ENCODE measurements around the gene SRGAP1.
"Not testable (repeated sequence)": the region's sequence is repeated elsewhere in the genome, so short reads cannot be mapped to it uniquely, and the experiment has no call there.

Gene SRGAP1

GRCh38 chr12:63863658-63864453 is 19.4 kb downstream of the SRGAP1 start:
- no peak overlapping the region for H3K4me3 ChIP-seq (ENCODE audit: low read depth, low read length)
- DNase-seq (ENCODE audit: low read depth): no peak

GRCh38 chr12:63864454-63864706 is 19.9 kb downstream of the SRGAP1 start:
- DNase-seq (ENCODE audit: low read depth): no peak
- no peak overlapping the region for H3K4me3 ChIP-seq (ENCODE audit: low read depth, low read length)

GRCh38 chr12:63865448-63865847 is 20.9 kb downstream of the SRGAP1 start:
- DNase-seq (ENCODE audit: low read depth): no peak
- H3K4me3 ChIP-seq (ENCODE audit: low read depth, low read length): no peak overlapping the region

- no peak overlapping the region for H3K4me3 ChIP-seq (ENCODE audit: low read depth, low read length)
- DNase-seq (ENCODE audit: low read depth): no peak
Measured at GRCh38 chr12:63867053-63867452, 22.6 kb downstream of the SRGAP1 start.

DNA sequence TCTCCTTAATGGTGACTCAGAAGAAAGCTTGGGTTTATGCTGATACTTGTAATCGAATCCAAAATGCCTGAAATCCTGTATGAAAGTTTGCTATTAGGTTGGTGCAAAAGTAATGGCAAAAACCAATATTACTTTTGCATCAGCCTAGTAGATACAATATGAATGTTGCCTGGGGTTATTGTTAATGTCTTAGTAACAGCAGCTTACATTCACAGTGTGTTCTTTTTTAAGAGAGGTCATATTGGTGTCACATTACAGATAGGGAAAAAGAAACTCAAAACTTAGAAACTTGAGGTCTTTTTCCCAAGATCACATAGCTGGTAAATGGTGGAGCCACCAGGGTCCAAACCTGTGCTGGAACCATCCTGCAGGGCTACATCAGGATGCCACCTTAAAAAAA is 25.2 kb downstream of the SRGAP1 start:
- DNase-seq (ENCODE audit: low read depth): no peak
- no peak overlapping the region for H3K4me3 ChIP-seq (ENCODE audit: low read depth, low read length)

- no peak overlapping the region for H3K4me3 ChIP-seq (ENCODE audit: low read depth, low read length)
- DNase-seq (ENCODE audit: low read depth): no peak
Measured at GRCh38 chr12:63870838-63871237, 26.3 kb downstream of the SRGAP1 start.

- DNase-seq (ENCODE audit: low read depth): no peak
Measured at GRCh38 chr12:63874897-63875480, 30.5 kb downstream of the SRGAP1 start.

GRCh38 chr12:63875703-63876102 is 31.2 kb downstream of the SRGAP1 start:
- no peak for DNase-seq (ENCODE audit: low read depth)
- no peak overlapping the region for H3K4me3 ChIP-seq (ENCODE audit: low read depth, low read length)

More at GRCh38 chr12:63874897-63875480, 30.5 kb downstream of the SRGAP1 start:
- no peak overlapping the region for H3K4me3 ChIP-seq (ENCODE audit: low read depth, low read length)

- DNase-seq (ENCODE audit: low read depth): no peak
- H3K4me3 ChIP-seq (ENCODE audit: low read depth, low read length): no peak overlapping the region
Measured at GRCh38 chr12:63876980-63877379, 32.5 kb downstream of the SRGAP1 start.

DNA sequence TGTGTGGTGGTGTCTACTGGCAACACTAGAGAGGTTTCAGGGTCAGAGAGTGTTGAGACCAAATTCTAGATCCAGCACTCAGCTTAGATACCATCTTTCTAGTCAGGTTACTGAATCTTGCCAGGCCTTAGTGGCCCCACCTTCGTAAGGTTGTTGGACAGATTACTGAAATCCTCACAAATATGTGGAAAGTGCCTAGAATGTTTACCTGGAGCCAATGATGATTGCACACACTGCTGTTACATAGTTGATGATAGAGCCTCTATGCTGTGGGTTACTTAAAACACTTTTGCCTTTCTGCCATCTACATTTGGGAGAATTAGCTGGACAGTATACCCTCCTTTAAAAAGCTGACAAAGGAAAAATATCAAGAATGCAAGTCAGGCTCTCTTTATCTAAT is 33.2 kb downstream of the SRGAP1 start:
- no peak for DNase-seq (ENCODE audit: low read depth)
- H3K4me3 ChIP-seq (ENCODE audit: low read depth, low read length): no peak overlapping the region

- not testable (repeated sequence) for DNase-seq (ENCODE audit: low read depth); H3K4me3 ChIP-seq (ENCODE audit: low read depth, low read length)
Measured at GRCh38 chr12:63880235-63880634, 35.7 kb downstream of the SRGAP1 start.

- H3K4me3 ChIP-seq (ENCODE audit: low read depth, low read length): no peak overlapping the region
Measured at GRCh38 chr12:63880742-63881263, 36.3 kb downstream of the SRGAP1 start.

GRCh38 chr12:63882844-63883243 is 38.3 kb downstream of the SRGAP1 start:
- DNase-seq (ENCODE audit: low read depth): peak; percentile 25
- H3K4me3 ChIP-seq (ENCODE audit: low read depth, low read length): no peak overlapping the region

More at GRCh38 chr12:63880742-63881263, 36.3 kb downstream of the SRGAP1 start:
- DNase-seq (ENCODE audit: low read depth): no peak

- H3K4me3 ChIP-seq (ENCODE audit: low read depth, low read length): no peak overlapping the region
- DNase-seq (ENCODE audit: low read depth): no peak
Measured at GRCh38 chr12:63885401-63885800, 40.9 kb downstream of the SRGAP1 start.

DNA sequence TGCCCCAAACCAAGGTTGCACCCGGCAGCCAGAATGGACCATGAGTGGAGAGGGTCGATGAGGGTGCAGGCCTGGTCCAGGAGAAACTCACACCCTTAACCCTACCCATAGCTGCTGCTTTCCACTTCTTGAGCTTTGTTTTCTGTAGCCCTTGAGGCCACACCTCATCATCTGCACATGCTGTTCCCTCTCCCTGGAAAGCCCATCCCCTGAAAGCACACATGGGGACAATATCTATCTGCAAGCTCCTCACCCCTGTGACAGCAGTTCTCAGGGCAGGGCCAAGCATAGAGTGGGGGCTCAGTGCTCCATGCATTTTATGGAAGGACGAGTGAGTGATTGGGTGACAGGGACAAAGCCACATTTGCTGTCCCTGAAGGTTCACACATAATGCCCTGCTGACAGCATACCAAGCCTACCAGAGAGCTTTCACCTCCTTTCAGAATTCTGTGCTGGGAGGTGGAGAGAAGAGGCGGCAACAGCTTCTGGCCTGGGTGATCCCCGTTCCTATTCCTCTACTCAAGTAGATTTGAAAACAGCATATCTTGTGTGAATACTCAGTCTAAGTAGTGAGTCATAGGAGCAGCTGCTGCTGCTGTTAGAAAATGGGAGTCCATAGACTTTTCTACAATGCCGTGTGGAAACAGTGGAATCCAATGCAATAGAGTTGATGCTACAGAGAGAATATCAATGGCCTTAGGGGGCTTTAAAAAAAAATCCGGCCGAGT is 44.6 kb downstream of the SRGAP1 start:
- peak; percentile 36 for DNase-seq (ENCODE audit: low read depth)

DNA sequence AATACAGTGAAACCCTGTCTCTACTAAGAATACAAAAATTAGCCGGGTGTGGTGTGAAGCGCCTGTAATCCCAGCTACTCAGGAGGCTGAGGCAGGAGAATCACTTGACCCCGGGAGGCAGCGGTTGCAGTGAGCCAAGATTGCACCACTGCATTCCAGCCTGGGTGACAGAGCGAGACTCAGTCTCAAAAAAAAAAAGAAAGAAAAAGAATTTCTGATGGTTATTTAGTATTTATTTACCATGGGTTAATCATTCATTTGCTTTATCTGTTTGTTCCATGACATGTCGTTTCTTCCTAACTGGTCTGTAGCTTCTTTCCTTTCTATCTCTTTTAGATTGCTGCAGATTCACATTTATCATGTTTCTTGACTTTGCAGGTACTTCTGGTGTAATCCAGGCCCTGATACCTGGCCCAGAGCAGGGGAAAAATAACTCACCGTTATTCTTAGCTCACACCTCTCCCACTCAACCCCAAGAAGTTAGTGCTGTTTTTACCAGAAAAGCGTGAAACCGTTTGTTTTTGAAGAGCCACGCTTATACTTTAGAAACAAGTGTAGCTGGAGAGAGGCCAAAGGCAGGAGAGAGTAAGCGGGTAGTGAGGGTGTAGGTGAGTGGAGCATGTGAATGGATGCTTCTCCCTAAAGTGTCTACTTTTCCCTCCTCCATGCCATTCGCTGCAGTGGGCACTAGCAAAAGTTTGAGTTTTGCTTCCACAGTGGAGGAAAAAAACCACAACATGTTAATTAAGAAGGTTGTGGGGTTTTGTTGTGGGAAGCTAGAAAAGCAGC is 45.4 kb downstream of the SRGAP1 start:
- DNase-seq (ENCODE audit: low read depth): no peak
- H3K4me3 ChIP-seq (ENCODE audit: low read depth, low read length): no peak overlapping the region

More for the DNA sequence above, 44.6 kb downstream of the SRGAP1 start:
- H3K4me3 ChIP-seq (ENCODE audit: low read depth, low read length): no peak overlapping the region

GRCh38 chr12:63893170-63893569 is 48.7 kb downstream of the SRGAP1 start:
- DNase-seq (ENCODE audit: low read depth): no peak
- H3K4me3 ChIP-seq (ENCODE audit: low read depth, low read length): no peak overlapping the region

GRCh38 chr12:63894132-63894531 is 49.6 kb downstream of the SRGAP1 start:
- no peak overlapping the region for H3K4me3 ChIP-seq (ENCODE audit: low read depth, low read length)
- no peak for DNase-seq (ENCODE audit: low read depth)

GRCh38 chr12:63895841-63896240 is 51.3 kb downstream of the SRGAP1 start:
- H3K4me3 ChIP-seq (ENCODE audit: low read depth, low read length): no peak overlapping the region
- no peak for DNase-seq (ENCODE audit: low read depth)

- no peak for DNase-seq (ENCODE audit: low read depth)
- H3K4me3 ChIP-seq (ENCODE audit: low read depth, low read length): no peak overlapping the region
Measured at GRCh38 chr12:63897931-63898330, 53.4 kb downstream of the SRGAP1 start.
